Prostate gland (tissue), 2 donors: Measurements from ENCODE around the gene PAQR4. TPM values are rescaled to one million over a fixed set of nuclear protein-coding genes. Genes with fewer than 3 reads are reported as not detected.
A peak's percentile ranks its signal among the peaks of the same experiment; 100 is the strongest.

ENCODE experiments used
- DNase-seq: peaks from one replicate; pipeline ENCODE4 v3.0.0-alpha.2; 2019; ENCODE audit warnings: low spot score
- H3K27ac ChIP-seq, 2 donors: fragments of 200-600 bp; sonication (generic); 2 replicates each; pipeline ENCODE4 v1.5.1; 2017 to 2019
- H3K27me3 ChIP-seq: fragments of 200-600 bp; sonication (generic); replicated peaks from 2 replicates; pipeline ENCODE4 v1.5.1; 2019; ENCODE audit not compliant: insufficient read depth
- H3K36me3 ChIP-seq, 2 donors: fragments of 200-600 bp; sonication (generic); 1 replicate in 1 of 2; 2 replicates in 1 of 2; pipeline versions ENCODE4 v1.5.1 to v1.8.1; 2017 to 2019
- H3K4me1 ChIP-seq: fragments of 200-600 bp; sonication (generic); replicated peaks from 2 replicates; pipeline ENCODE4 v1.5.1; 2019
- H3K4me3 ChIP-seq, 2 donors: fragments of 200-600 bp; sonication (generic); 2 replicates each; pipeline ENCODE4 v1.5.1; 2017 to 2019
- H3K9me3 ChIP-seq: fragments of 200-600 bp; sonication (generic); 2 replicates; pipeline ENCODE4 v1.5.1; 2017
- POLR2A ChIP-seq: fragments of 450-650 bp; IDR thresholded peaks from one replicate; pipeline ENCODE4 v1.6.1; 2016; ENCODE audit warnings: antibody characterized with exemption, mild to moderate bottlenecking
- POLR2AphosphoS5 ChIP-seq: sonication (generic); formaldehyde crosslinking; IDR thresholded peaks from one replicate; pipeline ENCODE4 v1.6.1; 2017; ENCODE audit warnings: antibody characterized with exemption
- WGBS: methylation state at CpG from one replicate; pipeline ENCODE4 v1.1.5; 2018; 5-methylcytosine and 5-hydroxymethylcytosine counted together
- intact Hi-C: fragments of 100-400 bp; cut with DNase I; formaldehyde crosslinking; loops from one replicate; pipeline ENCODE4 v1.14.2; 2022
- total RNA-seq, 2 donors: library from RNA; depleted of rRNA; stranded (reverse); fragments of >200 nt; gene quantifications; one replicate each; pipeline ENCODE4 v1.1.0, GENCODE V29; 2016
- TF ChIP-seq, protein P1 (sequence below), 4 experiments: fragments of 200-600 bp in 2 of 4; fragments of 450-650 bp in 2 of 4; sonication (generic) in 2 of 4; IDR thresholded peaks; 1 replicate in 3 of 4; 2 replicates in 1 of 4; pipeline ENCODE4 v1.5.1; 2016 to 2019; ENCODE audit warnings: antibody characterized with exemption in 4 of 4, mild to moderate bottlenecking in 2 of 4, moderate library complexity in 2 of 4

PAQR4 gene
- total RNA-seq, 2 donors from 2014 or later, result 9.1 to 25.1 TPM

- Histone ChIP-seq H3K27me3 (no peaks in the 10 kb centered on the region), H3K27ac (no peak overlapping the region), H3K4me3 (no peak overlapping the region), H3K9me3 (no peaks in the 10 kb centered on the region), H3K4me1 (peaks cover 7% of the 10 kb centered on the region), H3K36me3 (no peaks in the 10 kb centered on the region)
- no peak for DNase-seq
- TF ChIP-seq POLR2AphosphoS5 (no peak), POLR2A (no peak)
- TF ChIP-seq, protein P1, sequence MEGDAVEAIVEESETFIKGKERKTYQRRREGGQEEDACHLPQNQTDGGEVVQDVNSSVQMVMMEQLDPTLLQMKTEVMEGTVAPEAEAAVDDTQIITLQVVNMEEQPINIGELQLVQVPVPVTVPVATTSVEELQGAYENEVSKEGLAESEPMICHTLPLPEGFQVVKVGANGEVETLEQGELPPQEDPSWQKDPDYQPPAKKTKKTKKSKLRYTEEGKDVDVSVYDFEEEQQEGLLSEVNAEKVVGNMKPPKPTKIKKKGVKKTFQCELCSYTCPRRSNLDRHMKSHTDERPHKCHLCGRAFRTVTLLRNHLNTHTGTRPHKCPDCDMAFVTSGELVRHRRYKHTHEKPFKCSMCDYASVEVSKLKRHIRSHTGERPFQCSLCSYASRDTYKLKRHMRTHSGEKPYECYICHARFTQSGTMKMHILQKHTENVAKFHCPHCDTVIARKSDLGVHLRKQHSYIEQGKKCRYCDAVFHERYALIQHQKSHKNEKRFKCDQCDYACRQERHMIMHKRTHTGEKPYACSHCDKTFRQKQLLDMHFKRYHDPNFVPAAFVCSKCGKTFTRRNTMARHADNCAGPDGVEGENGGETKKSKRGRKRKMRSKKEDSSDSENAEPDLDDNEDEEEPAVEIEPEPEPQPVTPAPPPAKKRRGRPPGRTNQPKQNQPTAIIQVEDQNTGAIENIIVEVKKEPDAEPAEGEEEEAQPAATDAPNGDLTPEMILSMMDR (IDR thresholded peaks at IDR 0.05), result no peak
- intact Hi-C loops, result no loop called here
- WGBS, result 33% methylated on average over 17 of the region's 17 CpGs
Measured at GRCh38 chr16:3007957-3008689, 39.0 kb downstream of the PAQR4 start.

- H3K27me3 ChIP-seq, result no peaks in the 10 kb centered on the region
Measured at GRCh38 chr16:3008690-3009037, 39.5 kb downstream of the PAQR4 start.

DNA sequence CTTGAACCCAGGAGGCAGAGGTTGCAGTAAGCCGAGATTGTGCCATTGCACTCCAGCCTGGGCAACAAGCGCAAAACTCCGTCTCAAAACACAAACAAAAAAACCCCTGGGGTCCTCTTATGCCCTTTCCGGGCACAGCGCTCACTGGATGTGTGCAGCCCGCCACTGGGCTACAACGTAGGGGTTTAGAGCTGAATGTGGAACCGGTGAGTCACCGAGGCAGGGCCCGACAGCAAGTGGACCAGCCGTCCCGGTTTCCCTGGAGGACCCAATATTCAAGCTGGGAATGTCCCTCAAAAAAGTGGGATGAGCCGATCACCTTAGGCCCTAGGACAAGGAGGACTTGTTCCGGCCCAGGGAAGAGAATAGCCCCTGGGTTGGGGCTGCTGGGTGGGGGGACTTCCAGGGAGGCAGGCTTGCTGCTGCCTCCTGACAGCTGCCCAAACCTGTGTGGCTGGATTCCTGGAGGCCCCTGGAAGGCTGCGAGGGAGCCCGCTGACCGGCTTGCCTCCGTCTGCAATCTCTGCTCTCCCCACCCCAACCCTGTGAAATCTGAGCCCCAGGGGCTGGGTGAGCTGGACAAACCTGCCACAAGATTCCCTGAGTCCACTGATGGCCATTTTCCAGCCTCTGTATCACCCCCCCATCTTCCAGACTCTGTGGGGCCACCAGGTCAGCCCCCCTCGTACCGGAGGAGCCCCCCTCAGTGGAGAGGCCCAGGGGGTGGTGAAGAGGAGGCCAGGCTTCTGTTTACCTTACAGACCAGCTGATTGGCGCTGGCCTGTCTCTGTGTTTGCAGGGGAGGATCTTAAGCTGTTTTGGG lies 40.6 kb downstream of the PAQR4 start:
- TF ChIP-seq POLR2AphosphoS5, result peak; percentile 56
- TF ChIP-seq, protein P1 (IDR thresholded peaks at IDR 0.05), result no peak
- peak overlapping the region; percentile 52 to 57 for H3K27ac ChIP-seq
- WGBS, result 43% methylated on average over 21 of the region's 21 CpGs
- peak; percentile 81 for DNase-seq
- H3K9me3 ChIP-seq, result no peaks in the 10 kb centered on the region
- H3K27me3 ChIP-seq, result no peaks in the 10 kb centered on the region
- H3K4me1 ChIP-seq, result peaks cover 7% of the 10 kb centered on the region
- H3K36me3 ChIP-seq, result no peaks in the 10 kb centered on the region
- no peak overlapping the region for H3K4me3 ChIP-seq
- intact Hi-C loops, result no loop called here

More at GRCh38 chr16:3008690-3009037, 39.5 kb downstream of the PAQR4 start:
- no peak overlapping the region for H3K27ac ChIP-seq
- intact Hi-C loops, result no loop called here
- no peak overlapping the region for H3K4me3 ChIP-seq
- DNase-seq, result no peak
- no peaks in the 10 kb centered on the region for H3K9me3 ChIP-seq
- no peaks in the 10 kb centered on the region for H3K36me3 ChIP-seq
- 73% methylated on average over 4 of the region's 4 CpGs for WGBS
- no peak for TF ChIP-seq POLR2AphosphoS5
- TF ChIP-seq POLR2A, result no peak
- peaks cover 7% of the 10 kb centered on the region for H3K4me1 ChIP-seq

DNA sequence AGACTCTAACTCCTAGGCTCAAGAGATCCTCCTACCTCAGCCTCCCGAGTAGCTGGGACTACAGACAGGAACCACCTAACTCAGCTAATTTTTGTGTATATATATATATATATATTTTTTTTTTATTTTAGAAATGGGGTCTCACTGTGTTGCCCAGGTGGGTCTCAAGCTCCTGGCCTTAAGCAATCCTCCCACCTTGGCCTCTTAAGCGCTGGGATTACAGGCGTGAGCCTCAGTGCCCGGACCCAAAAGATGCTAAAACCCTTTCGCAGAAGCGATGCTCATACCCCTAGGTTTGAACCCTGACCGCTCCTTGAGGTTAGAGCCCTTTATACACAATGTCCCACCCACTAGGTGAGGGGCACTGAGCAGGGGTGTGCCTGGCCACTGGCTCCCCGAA lies 41.4 kb downstream of the PAQR4 start:
- 93% methylated on average over 8 of the region's 8 CpGs for WGBS
- no peaks in the 10 kb centered on the region for H3K27me3 ChIP-seq
- no peak for DNase-seq
- intact Hi-C loops, result no loop called here
- TF ChIP-seq POLR2A (no peak), POLR2AphosphoS5 (no peak)
- TF ChIP-seq, protein P1 (IDR thresholded peaks at IDR 0.05), result no peak
- peak overlapping the region; percentile 52 to 57 for H3K27ac ChIP-seq
- peaks cover 7% of the 10 kb centered on the region for H3K4me1 ChIP-seq
- H3K36me3 ChIP-seq, result no peaks in the 10 kb centered on the region
- no peaks in the 10 kb centered on the region for H3K9me3 ChIP-seq
- no peak overlapping the region for H3K4me3 ChIP-seq

- Histone ChIP-seq H3K4me1 (peaks cover 7% of the 10 kb centered on the region), H3K27ac (no peak overlapping the region), H3K4me3 (no peak overlapping the region), H3K9me3 (no peaks in the 10 kb centered on the region), H3K36me3 (no peaks in the 10 kb centered on the region), H3K27me3 (no peaks in the 10 kb centered on the region)
- intact Hi-C loops, result no loop called here
- no peak for DNase-seq
- TF ChIP-seq POLR2AphosphoS5 (no peak), POLR2A (no peak)
- TF ChIP-seq, protein P1 (IDR thresholded peaks at IDR 0.05), result no peak
- 17% methylated on average over 19 of the region's 19 CpGs for WGBS
Measured at GRCh38 chr16:3012246-3012645, 43.1 kb downstream of the PAQR4 start.
